Keratinocyte (primary cell): ENCODE data around the gene HGFAC. TPM values are rescaled to one million over a fixed set of nuclear protein-coding genes. Genes with fewer than 3 reads are reported as not detected.

Experiments
- DNase-seq: peaks from one replicate; pipeline ENCODE4 v3.0.0-alpha.2; 2011; ENCODE audit warnings: low read depth, missing footprints, low spot score
- FAIRE-seq: peaks from 2 replicates; lab custom pipeline; 2011; peaks lifted over from hg19 to GRCh38; lab: Jason Lieb, UNC
- H2AFZ ChIP-seq: 2 replicates; pipeline ENCODE4 v1.6.0; 2012; ENCODE audit warnings: low read length, control low read depth, inconsistent platforms; ENCODE audit not compliant: control insufficient read depth
- H3K27ac ChIP-seq: 2 replicates; pipeline ENCODE4 v1.5.1; 2011; ENCODE audit warnings: low read length; ENCODE audit not compliant: control insufficient read depth, insufficient read depth
- H3K27me3 ChIP-seq: 3 replicates; pipeline ENCODE4 v1.6.0; 2011; ENCODE audit warnings: low read length; ENCODE audit not compliant: control insufficient read depth, insufficient read depth; ENCODE audit errors: extremely low read depth
- H3K36me3 ChIP-seq, 2 experiments: 2 replicates in 1 of 2; 3 replicates in 1 of 2; pipeline ENCODE4 v1.5.1; 2011; ENCODE audit warnings: low read length in 2 of 2, mild to moderate bottlenecking in 1 of 2; ENCODE audit not compliant: control insufficient read depth in 2 of 2, insufficient read depth in 2 of 2; ENCODE audit errors: extremely low read depth in 1 of 2
- H3K4me1 ChIP-seq: 3 replicates; pipeline ENCODE4 v1.5.1; 2011; ENCODE audit warnings: low read length; ENCODE audit not compliant: control insufficient read depth, insufficient read depth; ENCODE audit errors: extremely low read depth
- H3K4me2 ChIP-seq: 3 replicates; pipeline ENCODE4 v1.6.0; 2011; ENCODE audit warnings: low read depth, low read length; ENCODE audit not compliant: control insufficient read depth, insufficient read depth; ENCODE audit errors: extremely low read depth
- H3K4me3 ChIP-seq, 3 experiments: fragments of 200-600 bp in 1 of 3; sonication (generic) in 1 of 3; 2 replicates in 2 of 3; 3 replicates in 1 of 3; pipeline ENCODE4 v1.5.1; 2011 to 2016; ENCODE audit warnings: low read length in 3 of 3, mild to moderate bottlenecking in 3 of 3, control low read depth in 2 of 3, inconsistent platforms in 1 of 3, low read depth in 1 of 3, mixed read lengths in 1 of 3, mixed run types in 1 of 3, moderate library complexity in 1 of 3; ENCODE audit not compliant: control insufficient read depth in 2 of 3, insufficient read depth in 2 of 3; ENCODE audit errors: extremely low read depth in 1 of 3
- H3K79me2 ChIP-seq: 2 replicates; pipeline ENCODE4 v1.6.0; 2012; ENCODE audit warnings: low read length; ENCODE audit not compliant: control insufficient read depth, insufficient read depth
- H3K9ac ChIP-seq: 3 replicates; pipeline ENCODE4 v1.6.0; 2011; ENCODE audit warnings: low read length; ENCODE audit not compliant: control insufficient read depth, insufficient read depth; ENCODE audit errors: extremely low read depth
- H3K9me1 ChIP-seq: 3 replicates; pipeline ENCODE4 v1.6.0; 2011; ENCODE audit warnings: low read length; ENCODE audit not compliant: control insufficient read depth, insufficient read depth; ENCODE audit errors: extremely low read depth
- H3K9me3 ChIP-seq: 2 replicates; pipeline ENCODE4 v1.5.1; 2012; ENCODE audit warnings: low read depth, low read length; ENCODE audit not compliant: control insufficient read depth
- H4K20me1 ChIP-seq: 3 replicates; pipeline ENCODE4 v1.6.0; 2011; ENCODE audit warnings: low read length; ENCODE audit not compliant: control insufficient read depth, insufficient read depth; ENCODE audit errors: extremely low read depth
- CTCF ChIP-seq, 3 experiments: IDR thresholded peaks in 1 of 3; conservative IDR thresholded peaks in 1 of 3; optimal IDR thresholded peaks in 1 of 3; 2 replicates in 2 of 3; 3 replicates in 1 of 3; pipeline versions ENCODE3 to v1.5.1; 2011; ENCODE audit warnings: low read length in 3 of 3, mild to moderate bottlenecking in 3 of 3, moderate library complexity in 2 of 3, control low read depth in 1 of 3, inconsistent platforms in 1 of 3; ENCODE audit not compliant: insufficient read depth in 2 of 3; ENCODE audit errors: extremely low read depth in 1 of 3
- EZH2 ChIP-seq: IDR thresholded peaks from one replicate; pipeline ENCODE4 v1.6.1; 2012; ENCODE audit warnings: inconsistent platforms, mild to moderate bottlenecking, low read length, moderate library complexity
- dilution Hi-C: fragments of 300-500 bp; cut with MboI; formaldehyde crosslinking; loops from one replicate; pipeline ENCODE4 v1.7.0; 2020; ENCODE audit warnings: low sequenced_read_pairs; ENCODE audit not compliant: extremely low pct_ligation_motif_present
- polyA plus RNA-seq, 5 experiments: library from polyadenylated mRNA; depleted of rRNA in 3 of 5; stranded (reverse) in 3 of 5; stranded (forward) in 1 of 5; unstranded in 1 of 5; fragments of >200 nt; gene quantifications; 1 replicate in 1 of 5; 2 replicates in 3 of 5; 3 replicates in 1 of 5; pipeline versions ENCODE4 v1.2.1 to v1.2.3, GENCODE V29; 2011 to 2012; ENCODE audit warnings: missing spikeins in 2 of 5, low read depth in 1 of 5, low replicate concordance in 1 of 5

HGFAC gene
- polyA plus RNA-seq, 1 donor (not counting 4 experiments of a cell fraction or from before 2014, with no cell fraction given) = not detected

- TF ChIP-seq CTCF (optimal IDR thresholded peaks at IDR 0.05 in 1 of 3, IDR thresholded peaks at IDR 0.05 in 1 of 3, conservative IDR thresholded peaks at IDR 0.05 in 1 of 3; ENCODE audit: extremely low read depth in 1 of 3, insufficient read depth in 2 of 3, low read length in 3 of 3) = no peak
- no peak for TF ChIP-seq EZH2
- dilution Hi-C loops = no loop called here
- Histone ChIP-seq H3K9ac (no peak overlapping the region), H3K27me3 (no peaks in the 10 kb centered on the region), H3K36me3 (peaks cover 7 to 9% of the 10 kb centered on the region in 2 experiments), H3K9me1 (no peaks in the 10 kb centered on the region), H3K9me3 (no peaks in the 10 kb centered on the region), H3K4me3 (no peak overlapping the region), H4K20me1 (no peaks in the 10 kb centered on the region), H3K4me2 (no peak overlapping the region), H3K27ac (no peak overlapping the region), H2AFZ (no peak overlapping the region), H3K79me2 (no peaks in the 10 kb centered on the region), H3K4me1 (peaks cover 23% of the 10 kb centered on the region)
- DNase-seq = no peak
- FAIRE-seq = no peak
Measured at GRCh38 chr4:3434881-3435685, 6.7 kb upstream of the HGFAC start.

- Histone ChIP-seq H3K27ac (no peak overlapping the region), H3K27me3 (no peaks in the 10 kb centered on the region), H3K4me1 (peaks cover 26% of the 10 kb centered on the region), H3K4me3 (no peak overlapping the region), H2AFZ (no peak overlapping the region), H3K9me1 (no peaks in the 10 kb centered on the region), H3K79me2 (no peaks in the 10 kb centered on the region), H3K9ac (no peak overlapping the region), H3K4me2 (no peak overlapping the region), H4K20me1 (no peaks in the 10 kb centered on the region), H3K9me3 (no peaks in the 10 kb centered on the region), H3K36me3 (peaks cover 4 to 6% of the 10 kb centered on the region in 2 experiments)
- no peak for TF ChIP-seq EZH2
- no peak for TF ChIP-seq CTCF (optimal IDR thresholded peaks at IDR 0.05 in 1 of 3, IDR thresholded peaks at IDR 0.05 in 1 of 3, conservative IDR thresholded peaks at IDR 0.05 in 1 of 3; ENCODE audit: extremely low read depth in 1 of 3, insufficient read depth in 2 of 3, low read length in 3 of 3)
- no peak for DNase-seq
- dilution Hi-C loops = no loop called here
- no peak for FAIRE-seq
Measured at GRCh38 chr4:3435686-3435956, 6.1 kb upstream of the HGFAC start.
